HepG2 (cell line): Measurements from ENCODE around the gene FNIP2. TPM values are rescaled to one million over a fixed set of nuclear protein-coding genes. Genes with fewer than 3 reads are reported as not detected.
A peak's percentile ranks its signal among the peaks of the same experiment; 100 is the strongest.

Experiments
- ATAC-seq: fragments of 200-7000 bp; cut with Tn5 transposase; 3 replicates; pipeline ENCODE4 v1.9.1; 2020; ENCODE audit warnings: mild to moderate bottlenecking, moderate library complexity
- BruUV-seq: library from RNA; stranded (reverse); fragments of 400-500 nt; replicated peaks from 2 replicates; lab custom pipeline; 2021; lab: Mats Ljungman, UMichigan
- CTCF ChIA-PET: fragments of 300-600 bp; formaldehyde crosslinking; extraction: SDS; loops from one replicate; lab custom pipeline; 2021; ENCODE audit warnings: low total read pairs, inconsistent platforms, low intra/inter-chr PET ratio; lab: Yijun Ruan, JAX
- POLR2A ChIA-PET: fragments of 350-600 bp; sonication (Branson Sonifier 250); formaldehyde crosslinking; loops from one replicate; lab custom pipeline; 2020; ENCODE audit warnings: antibody characterized with exemption, inconsistent platforms; lab: Yijun Ruan, JAX
- DNase-seq: peaks from one replicate; pipeline ENCODE4 v3.0.0-alpha.2; 2015; ENCODE audit warnings: low spot score
- FAIRE-seq: peaks from 3 replicates; lab custom pipeline; 2011; peaks lifted over from hg19 to GRCh38; lab: Jason Lieb, UNC
- H2AFZ ChIP-seq: one replicate; pipeline ENCODE4 v1.6.1; 2011; ENCODE audit warnings: low read length, inconsistent platforms
- H3K27ac ChIP-seq: fragments of 300-600 bp; 3 replicates; pipeline ENCODE4 v1.8.0; 2011; ENCODE audit warnings: mixed run types, mild to moderate bottlenecking, mixed read lengths, low read length, inconsistent platforms; ENCODE audit not compliant: insufficient read depth; ENCODE audit errors: extremely low read length
- H3K27me3 ChIP-seq, 2 experiments: fragments of 200-600 bp in 1 of 2; 2 replicates in 1 of 2; 3 replicates in 1 of 2; pipeline versions ENCODE4 v1.6.0 to v1.8.0; 2011; ENCODE audit warnings: low read length in 2 of 2, mild to moderate bottlenecking in 2 of 2, moderate library complexity in 2 of 2, inconsistent platforms in 1 of 2; ENCODE audit not compliant: insufficient read depth in 2 of 2, control insufficient read depth in 1 of 2
- H3K36me3 ChIP-seq, 2 experiments: fragments of 200-600 bp in 1 of 2; replicated peaks in 1 of 2; 2 replicates in 1 of 2; 3 replicates in 1 of 2; pipeline versions ENCODE4 v1.5.1 to v1.8.0; 2011; ENCODE audit warnings: low read length in 2 of 2, inconsistent platforms in 1 of 2; ENCODE audit not compliant: insufficient read depth in 2 of 2, control insufficient read depth in 1 of 2
- H3K4me1 ChIP-seq: 2 replicates; pipeline ENCODE4 v1.5.1; 2012; ENCODE audit warnings: low read length, inconsistent platforms; ENCODE audit not compliant: insufficient read depth
- H3K4me2 ChIP-seq: 2 replicates; pipeline ENCODE4 v1.6.0; 2011; ENCODE audit warnings: low read depth, low read length, inconsistent platforms
- H3K4me3 ChIP-seq, 3 experiments: fragments of 200-600 bp in 1 of 3; sonication (generic), shearing (Covaris generic) in 1 of 3; replicated peaks in 1 of 3; 2 replicates each; pipeline ENCODE4 v1.5.1; 2011 to 2016; ENCODE audit warnings: low read length in 3 of 3, inconsistent platforms in 2 of 3, low read depth in 2 of 3, mild to moderate bottlenecking in 2 of 3, control low read depth in 1 of 3, mixed read lengths in 1 of 3; ENCODE audit not compliant: insufficient read depth in 1 of 3
- H3K79me2 ChIP-seq: one replicate; pipeline ENCODE4 v1.6.1; 2011; ENCODE audit warnings: low read length, inconsistent platforms; ENCODE audit not compliant: insufficient read depth
- H3K9ac ChIP-seq: 2 replicates; pipeline ENCODE4 v1.6.0; 2011; ENCODE audit warnings: mild to moderate bottlenecking, low read depth, low read length, inconsistent platforms; ENCODE audit not compliant: insufficient read depth
- H3K9me3 ChIP-seq: 2 replicates; pipeline ENCODE4 v1.5.1; 2012; ENCODE audit warnings: mild to moderate bottlenecking, low read length
- H4K20me1 ChIP-seq: 2 replicates; pipeline ENCODE4 v1.6.0; 2011; ENCODE audit warnings: inconsistent platforms, mild to moderate bottlenecking, low read length, moderate library complexity; ENCODE audit not compliant: insufficient read depth
- ATF3 ChIP-seq: sonication (generic); formaldehyde crosslinking; IDR thresholded peaks from 2 replicates; pipeline ENCODE4 v1.4.0; 2020; ENCODE audit warnings: missing genetic modification reagents
- BRD4 ChIP-seq: sonication (generic); formaldehyde crosslinking; IDR thresholded peaks from 2 replicates; pipeline ENCODE4 v1.4.0; 2020; ENCODE audit warnings: missing genetic modification reagents
- DMAP1 ChIP-seq: IDR thresholded peaks from 2 replicates; pipeline ENCODE4 v1.6.1; 2016
- HNF4A ChIP-seq: sonication (generic); formaldehyde crosslinking; IDR thresholded peaks from 2 replicates; pipeline ENCODE4 v1.4.0; 2020; ENCODE audit warnings: missing genetic modification reagents
- MBD4 ChIP-seq: IDR thresholded peaks from 2 replicates; pipeline ENCODE4 v1.6.1; 2012; ENCODE audit warnings: low read length, inconsistent platforms, borderline replicate concordance
- MLLT10 ChIP-seq: sonication (generic); formaldehyde crosslinking; IDR thresholded peaks from 2 replicates; pipeline ENCODE4 v1.4.0; 2020; ENCODE audit warnings: missing genetic modification reagents
- NKX3-1 ChIP-seq: sonication (generic); formaldehyde crosslinking; IDR thresholded peaks from 2 replicates; pipeline ENCODE4 v1.5.0; 2020; ENCODE audit warnings: missing genetic modification reagents
- REPIN1 ChIP-seq: sonication (generic); formaldehyde crosslinking; IDR thresholded peaks from 2 replicates; pipeline ENCODE4 v1.8.0; 2022; ENCODE audit warnings: missing genetic modification reagents, low read depth, mild to moderate bottlenecking, borderline replicate concordance
- SOX5 ChIP-seq: IDR thresholded peaks from 2 replicates; pipeline ENCODE4 v1.6.1; 2016; ENCODE audit warnings: borderline replicate concordance
- ZNF441 ChIP-seq: sonication (generic); formaldehyde crosslinking; IDR thresholded peaks from 2 replicates; pipeline ENCODE4 v1.7.0; 2021; ENCODE audit warnings: missing genetic modification reagents, borderline replicate concordance
- ZNF670 ChIP-seq: sonication (generic); formaldehyde crosslinking; IDR thresholded peaks from 2 replicates; pipeline ENCODE4 v1.8.0; 2022; ENCODE audit warnings: mild to moderate bottlenecking, missing genetic modification reagents, borderline replicate concordance
- ZSCAN12 ChIP-seq: sonication (generic); formaldehyde crosslinking; IDR thresholded peaks from 2 replicates; pipeline ENCODE4 v1.9.0; 2021; ENCODE audit warnings: mild to moderate bottlenecking, missing genetic modification reagents
- WGBS: methylation state at CpG from one replicate; pipeline ENCODE4 v1.1.6; 2017; ENCODE audit warnings: low lambda C conversion rate; 5-methylcytosine and 5-hydroxymethylcytosine counted together
- in situ Hi-C: cut with HindIII; loops from 2 replicates; pipeline ENCODE4 v1.10.0; 2017; ENCODE audit warnings: low pct_unique_long_range_greater_than_20kb; ENCODE audit not compliant: extremely low pct_ligation_motif_present
- intact Hi-C: fragments of 100-400 bp; cut with micrococcal nuclease; formaldehyde crosslinking; loops from one replicate; pipeline ENCODE4 v1.10.0; 2022; ENCODE audit not compliant: unreplicated experiment
- polyA plus RNA-seq, 8 experiments: library from polyadenylated mRNA; depleted of rRNA in 3 of 8; stranded (reverse) in 7 of 8; unstranded in 1 of 8; fragments of >200 nt; fragmentation: Illumina TruSeq in 4 of 8; extraction: Trizol in 4 of 8; gene quantifications; 2 replicates each; pipeline versions ENCODE4 v1.2.1 to v1.2.3, GENCODE V29; 2011 to 2016; ENCODE audit warnings: low read depth in 4 of 8, missing spikeins in 1 of 8, mixed read lengths in 1 of 8; ENCODE audit not compliant: insufficient read depth in 1 of 8
- total RNA-seq, 5 experiments: library from RNA; depleted of rRNA; stranded (reverse); fragments of >200 nt; fragmentation: Illumina TruSeq; extraction: Trizol; gene quantifications; 2 replicates each; pipeline ENCODE4 v1.2.3, GENCODE V29; 2016; ENCODE audit warnings: low read depth in 1 of 5
- TF ChIP-seq, protein P1 (sequence below): sonication (generic); formaldehyde crosslinking; conservative IDR thresholded peaks from 2 replicates; pipeline ENCODE4 v1.4.0; 2020; ENCODE audit warnings: missing genetic modification reagents

The FNIP2 gene
- total and polyA plus RNA-seq, 2 of the 13 experiments (the other 11 are each of a cell fraction or from before 2014, with no cell fraction given): 15.5 to 21.0 TPM

DNA sequence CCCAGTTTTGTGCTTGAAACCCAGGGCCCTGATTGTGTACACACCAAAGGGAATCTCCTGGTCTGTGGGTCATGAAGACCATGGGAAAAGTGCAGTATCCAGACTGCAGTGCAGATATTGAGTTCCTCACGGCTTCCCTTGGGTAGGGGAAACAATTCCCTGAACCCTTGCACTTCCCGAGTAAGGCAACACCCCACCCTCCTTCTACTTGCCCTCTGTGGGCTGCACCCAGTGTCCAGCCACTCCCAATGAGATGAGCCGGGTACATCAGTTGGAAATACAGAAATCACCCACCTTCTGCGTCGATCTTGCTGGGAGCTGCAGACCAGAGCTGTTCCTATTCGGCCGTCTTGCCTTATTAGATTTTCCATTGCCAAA, 134.2 kb downstream of the FNIP2 start (continued):
- 0 out of 2 replicates have a peak, but pooled peaks have one; percentile 1 for TF ChIP-seq NKX3-1
- TF ChIP-seq MLLT10 (CRISPR knock-in tag): no peak
- 0 out of 2 replicates have a peak, but pooled peaks have one; percentile 42 for TF ChIP-seq BRD4 (CRISPR knock-in tag)
- TF ChIP-seq DMAP1 (CRISPR knock-in tag): 0 out of 2 replicates have a peak, but pooled peaks have one; percentile 5

GRCh38 chr4:158903472-158904043, 134.7 kb downstream of the FNIP2 start:
- no peak overlapping the region for H3K4me2 ChIP-seq
- no peak overlapping the region for H3K9ac ChIP-seq
- TF ChIP-seq ZNF441 (CRISPR knock-in tag): no peak
- no peak overlapping the region for H2AFZ ChIP-seq
- H3K27me3 ChIP-seq: no peaks in the 10 kb centered on the region
- peak overlapping the region; percentile 62 for H3K27ac ChIP-seq
- peaks cover 53% of the 10 kb centered on the region for H3K4me1 ChIP-seq
- H3K9me3 ChIP-seq: no peaks in the 10 kb centered on the region
- peaks cover 3 to 10% of the 10 kb centered on the region in 2 experiments; a peak in 4 of 5 replicates for H3K36me3 ChIP-seq
- CTCF ChIA-PET: no interaction called here
- no peaks in the 10 kb centered on the region for H3K79me2 ChIP-seq
- POLR2A ChIA-PET: no interaction called here
- FAIRE-seq (no peak), DNase-seq (no peak), ATAC-seq (no peak; the same call in 1 of the 3 replicates)
- 93% methylated on average over 3 of the region's 3 CpGs for WGBS
- intact Hi-C loops: loop anchor here (10.0 kb wide), 1 partner anchor 201 kb away; the partner anchor contains the start of gene RAPGEF2
- no TSS peak for BruUV-seq
- no peak overlapping the region for H3K4me3 ChIP-seq
- in situ Hi-C loops: no loop called here
- H4K20me1 ChIP-seq: no peaks in the 10 kb centered on the region; the same call in 1 of the 2 replicates

DNA sequence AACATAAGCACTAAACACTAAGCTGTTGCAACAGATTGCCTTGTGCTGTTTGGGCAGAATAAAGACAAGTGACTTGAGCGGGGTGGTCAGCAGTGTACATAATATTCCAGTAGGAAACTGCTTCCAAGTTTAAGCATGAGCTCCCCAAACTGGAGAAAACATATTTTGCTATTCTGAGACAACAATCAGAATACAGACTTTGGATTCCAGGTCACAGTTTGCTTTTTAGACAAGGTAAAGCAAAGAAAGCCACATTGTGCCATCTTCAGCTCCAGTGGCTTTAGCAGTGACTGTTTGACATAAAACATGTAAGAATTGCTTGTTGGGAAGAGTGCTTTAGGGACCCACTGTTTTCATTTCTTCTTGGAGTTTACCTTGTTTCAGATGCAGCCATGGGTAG, 136.0 kb downstream of the FNIP2 start:
- ChIA-PET CTCF (no interaction called here), POLR2A (no interaction called here)
- FAIRE-seq: no peak
- DNase-seq: no peak
- Histone ChIP-seq H3K9me3 (no peaks in the 10 kb centered on the region), H2AFZ (no peak overlapping the region), H3K4me1 (peaks cover 53% of the 10 kb centered on the region), H3K4me2 (no peak overlapping the region), H4K20me1 (no peaks in the 10 kb centered on the region; the same call in 1 of the 2 replicates), H3K4me3 (no peak overlapping the region), H3K9ac (no peak overlapping the region), H3K27me3 (no peaks in the 10 kb centered on the region), H3K79me2 (no peaks in the 10 kb centered on the region), H3K36me3 (peaks cover 3 to 10% of the 10 kb centered on the region in 2 experiments; a peak in 4 of 5 replicates), H3K27ac (peak overlapping the region; percentile 20)
- in situ Hi-C loops: no loop called here
- 100% methylated on average over 1 of the region's 1 CpG for WGBS
- ATAC-seq: no peak; the same call in 2 of the 3 replicates
- intact Hi-C loops: loop anchor here (10.0 kb wide), 1 partner anchor 200 kb away; the partner anchor contains the start of gene RAPGEF2
- BruUV-seq: no TSS peak
- TF ChIP-seq, protein P1, sequence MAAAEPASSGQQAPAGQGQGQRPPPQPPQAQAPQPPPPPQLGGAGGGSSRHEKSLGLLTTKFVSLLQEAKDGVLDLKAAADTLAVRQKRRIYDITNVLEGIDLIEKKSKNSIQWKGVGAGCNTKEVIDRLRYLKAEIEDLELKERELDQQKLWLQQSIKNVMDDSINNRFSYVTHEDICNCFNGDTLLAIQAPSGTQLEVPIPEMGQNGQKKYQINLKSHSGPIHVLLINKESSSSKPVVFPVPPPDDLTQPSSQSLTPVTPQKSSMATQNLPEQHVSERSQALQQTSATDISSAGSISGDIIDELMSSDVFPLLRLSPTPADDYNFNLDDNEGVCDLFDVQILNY (CRISPR knock-in tag): no peak
- no peak for TF ChIP-seq ATF3 (CRISPR knock-in tag)
- TF ChIP-seq REPIN1: peak; percentile 48; the same call in 1 of the 2 replicates
- no peak for TF ChIP-seq ZNF670 (CRISPR knock-in tag)
- no peak for TF ChIP-seq ZSCAN12 (CRISPR knock-in tag)
- no peak for TF ChIP-seq SOX5 (CRISPR knock-in tag)
- TF ChIP-seq HNF4A (CRISPR knock-in tag): peak; percentile 50
- TF ChIP-seq MBD4: no peak
